ENCODE data around the gene TFAP2A. TPM values are rescaled to one million over a fixed set of nuclear protein-coding genes. Genes with fewer than 3 reads are reported as not detected.

The TFAP2A gene
- total RNA-seq, 1 donor from 2014 or later = 0.39 TPM

DNA sequence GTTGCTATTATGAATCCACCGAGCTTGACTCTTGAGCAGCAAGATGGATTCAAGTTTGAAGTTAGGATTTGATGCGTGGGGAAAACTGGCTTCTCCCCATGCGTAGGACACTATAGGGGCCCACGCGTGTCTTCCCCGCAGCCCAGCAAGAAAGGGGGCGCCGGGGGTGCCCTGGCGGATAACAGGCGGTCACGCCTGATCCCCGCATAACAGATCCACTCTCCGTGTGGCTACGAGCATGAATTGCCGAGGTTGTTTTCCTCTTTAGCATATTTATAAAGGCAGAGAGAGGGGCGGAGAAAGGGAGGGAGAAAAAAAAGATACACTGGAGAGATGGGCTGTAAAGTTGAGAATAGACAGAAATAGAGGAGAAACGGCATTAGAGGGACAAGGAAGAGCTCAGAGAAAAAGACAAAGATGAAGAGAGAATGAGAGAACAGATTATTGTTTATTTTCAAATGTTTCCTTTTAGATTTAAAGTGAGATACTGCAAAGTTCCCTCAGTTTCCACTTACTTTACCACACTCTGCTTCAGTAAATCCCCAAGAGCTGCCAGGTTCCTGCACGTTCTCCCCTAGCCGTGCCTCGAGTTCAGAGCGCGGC is 32.0 kb downstream of the TFAP2A start:
- Histone ChIP-seq H3K4me3 (no peak overlapping the region), H3K27me3 (peaks cover 98% of the 10 kb centered on the region), H3K4me2 (peak overlapping the region; percentile 63), H3F3A (ENCODE audit: low read depth) (peaks cover 57% of the 10 kb centered on the region), H4K20me1 (ENCODE audit: low read depth) (peaks cover 63% of the 10 kb centered on the region), H3K79me2 (ENCODE audit: low read depth) (no peaks in the 10 kb centered on the region), H2AFZ (replicated peaks) (no peak overlapping the region), H3K9me3 (ENCODE audit: low read depth) (no peaks in the 10 kb centered on the region), H3K4me1 (peaks cover 24% of the 10 kb centered on the region), H3K9ac (no peak overlapping the region), H3K27ac (no peak overlapping the region), H3K36me3 (no peaks in the 10 kb centered on the region)
- DNase-seq (ENCODE audit: low spot score) = no peak
- H3K4me3 Mint-ChIP-seq = peak overlapping the region; percentile 14
- peaks cover 74% of the 10 kb centered on the region for H3K27me3 Mint-ChIP-seq (ENCODE audit: insufficient read depth, low read depth)
- TF ChIP-seq, protein P1, sequence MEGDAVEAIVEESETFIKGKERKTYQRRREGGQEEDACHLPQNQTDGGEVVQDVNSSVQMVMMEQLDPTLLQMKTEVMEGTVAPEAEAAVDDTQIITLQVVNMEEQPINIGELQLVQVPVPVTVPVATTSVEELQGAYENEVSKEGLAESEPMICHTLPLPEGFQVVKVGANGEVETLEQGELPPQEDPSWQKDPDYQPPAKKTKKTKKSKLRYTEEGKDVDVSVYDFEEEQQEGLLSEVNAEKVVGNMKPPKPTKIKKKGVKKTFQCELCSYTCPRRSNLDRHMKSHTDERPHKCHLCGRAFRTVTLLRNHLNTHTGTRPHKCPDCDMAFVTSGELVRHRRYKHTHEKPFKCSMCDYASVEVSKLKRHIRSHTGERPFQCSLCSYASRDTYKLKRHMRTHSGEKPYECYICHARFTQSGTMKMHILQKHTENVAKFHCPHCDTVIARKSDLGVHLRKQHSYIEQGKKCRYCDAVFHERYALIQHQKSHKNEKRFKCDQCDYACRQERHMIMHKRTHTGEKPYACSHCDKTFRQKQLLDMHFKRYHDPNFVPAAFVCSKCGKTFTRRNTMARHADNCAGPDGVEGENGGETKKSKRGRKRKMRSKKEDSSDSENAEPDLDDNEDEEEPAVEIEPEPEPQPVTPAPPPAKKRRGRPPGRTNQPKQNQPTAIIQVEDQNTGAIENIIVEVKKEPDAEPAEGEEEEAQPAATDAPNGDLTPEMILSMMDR (IDR thresholded peaks at IDR 0.05) = no peak
- peak; percentile 87 for TF ChIP-seq EZH2 (IDR thresholded peaks at IDR 0.05)
- TF ChIP-seq EZH2phosphoT487 (IDR thresholded peaks at IDR 0.05) = peak; percentile 74
- peaks cover 36% of the 10 kb centered on the region for H3K4me1 Mint-ChIP-seq
- H3K9me3 Mint-ChIP-seq = no peaks in the 10 kb centered on the region
- no peaks in the 10 kb centered on the region for H3K36me3 Mint-ChIP-seq
- H3K27ac Mint-ChIP-seq = no peak overlapping the region

DNA sequence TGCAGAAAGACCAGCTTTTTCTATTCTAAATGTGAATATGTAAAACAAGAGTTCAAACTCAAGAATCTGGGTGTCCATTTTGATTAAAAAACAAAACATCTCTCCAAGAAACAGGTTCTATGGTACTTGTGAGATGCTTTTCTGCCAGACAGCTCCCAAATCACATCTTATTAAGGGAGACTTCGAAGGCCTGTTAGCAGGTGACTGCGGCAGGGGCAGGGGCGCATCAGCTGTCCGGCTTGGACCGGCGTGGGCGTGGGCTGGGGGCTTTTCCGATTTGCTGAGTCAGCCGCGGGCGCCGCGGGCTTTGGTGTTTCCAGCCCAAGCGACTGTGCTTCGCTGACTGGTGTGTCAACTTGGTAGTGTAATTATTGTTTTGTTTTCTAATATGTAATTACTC is 32.6 kb downstream of the TFAP2A start:
- H3K9me3 Mint-ChIP-seq = no peaks in the 10 kb centered on the region
- H3K9me3 ChIP-seq (ENCODE audit: low read depth) = no peaks in the 10 kb centered on the region
- TF ChIP-seq, protein P1 (IDR thresholded peaks at IDR 0.05) = no peak
- TF ChIP-seq EZH2 (IDR thresholded peaks at IDR 0.05) (peak; percentile 81), EZH2phosphoT487 (IDR thresholded peaks at IDR 0.05) (peak; percentile 63)
- peaks cover 97% of the 10 kb centered on the region for H3K27me3 ChIP-seq
- peaks cover 55% of the 10 kb centered on the region for H3F3A ChIP-seq (ENCODE audit: low read depth)
- peaks cover 24% of the 10 kb centered on the region for H3K4me1 ChIP-seq
- no peak overlapping the region for H3K27ac ChIP-seq
- peak; percentile 50 for DNase-seq (ENCODE audit: low spot score)
- H3K4me1 Mint-ChIP-seq = peaks cover 36% of the 10 kb centered on the region
- no peaks in the 10 kb centered on the region for H3K36me3 ChIP-seq
- peak overlapping the region; percentile 14 for H3K4me3 Mint-ChIP-seq
- peaks cover 58% of the 10 kb centered on the region for H4K20me1 ChIP-seq (ENCODE audit: low read depth)
- no peak overlapping the region for H3K9ac ChIP-seq
- peaks cover 69% of the 10 kb centered on the region for H3K27me3 Mint-ChIP-seq (ENCODE audit: insufficient read depth, low read depth)
- peak overlapping the region; percentile 71 for H3K4me2 ChIP-seq
- H3K79me2 ChIP-seq (ENCODE audit: low read depth) = no peaks in the 10 kb centered on the region
- no peak overlapping the region for H3K27ac Mint-ChIP-seq
- H3K4me3 ChIP-seq = peak overlapping the region; percentile 27
- no peak overlapping the region for H2AFZ ChIP-seq (replicated peaks)
- H3K36me3 Mint-ChIP-seq = no peaks in the 10 kb centered on the region

DNA sequence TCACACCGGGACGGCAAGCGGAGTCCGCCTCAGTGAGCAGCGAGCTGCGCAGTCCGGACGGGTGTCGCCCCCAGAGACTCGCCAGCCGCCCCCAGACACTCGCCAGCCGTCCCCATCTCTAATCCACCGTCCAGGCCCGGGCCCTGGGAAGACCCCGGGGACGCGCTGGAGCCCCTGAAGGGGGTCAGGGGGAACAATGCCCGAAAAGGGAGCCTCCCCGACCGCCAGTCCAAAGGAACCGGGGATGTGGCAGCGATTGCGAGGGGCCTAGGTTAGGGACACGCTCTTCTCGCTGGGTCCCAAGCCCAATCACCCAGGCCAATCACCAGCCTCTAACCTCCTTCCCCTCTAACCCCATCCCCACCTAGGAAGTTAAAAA is 33.1 kb downstream of the TFAP2A start:
- Histone ChIP-seq H4K20me1 (ENCODE audit: low read depth) (peaks cover 52% of the 10 kb centered on the region), H3K4me1 (peaks cover 24% of the 10 kb centered on the region), H3K4me3 (peak overlapping the region; percentile 27), H2AFZ (replicated peaks) (no peak overlapping the region), H3F3A (ENCODE audit: low read depth) (peaks cover 50% of the 10 kb centered on the region), H3K27ac (no peak overlapping the region), H3K9ac (no peak overlapping the region), H3K79me2 (ENCODE audit: low read depth) (no peaks in the 10 kb centered on the region), H3K36me3 (no peaks in the 10 kb centered on the region), H3K9me3 (ENCODE audit: low read depth) (no peaks in the 10 kb centered on the region), H3K4me2 (peak overlapping the region; percentile 71), H3K27me3 (peaks cover 92% of the 10 kb centered on the region)
- Mint-ChIP-seq H3K4me1 (peaks cover 36% of the 10 kb centered on the region), H3K36me3 (no peaks in the 10 kb centered on the region), H3K9me3 (no peaks in the 10 kb centered on the region), H3K27me3 (ENCODE audit: insufficient read depth, low read depth) (peaks cover 66% of the 10 kb centered on the region), H3K4me3 (peak overlapping the region; percentile 14), H3K27ac (no peak overlapping the region)
- DNase-seq (ENCODE audit: low spot score) = peak; percentile 40
- TF ChIP-seq, protein P1 (IDR thresholded peaks at IDR 0.05) = no peak
- TF ChIP-seq EZH2phosphoT487 (IDR thresholded peaks at IDR 0.05) = no peak
- no peak for TF ChIP-seq EZH2 (IDR thresholded peaks at IDR 0.05)

Data from neural progenitor cell (in vitro differentiated cells).